Loucy (cell line): ENCODE measurements around the gene SCFD2.

Experiments used
- CTCF ChIP-seq: fragments of 200-600 bp; sonication (generic); conservative IDR thresholded peaks from 2 replicates; pipeline ENCODE4 v1.5.1; 2014; ENCODE audit warnings: mild to moderate bottlenecking, antibody characterized with exemption, low read length
- EZH2phosphoT487 ChIP-seq: fragments of 200-600 bp; IDR thresholded peaks from 2 replicates; pipeline ENCODE4 v1.6.1; 2018; ENCODE audit warnings: antibody characterized with exemption, mild to moderate bottlenecking, moderate library complexity, borderline replicate concordance

DNA sequence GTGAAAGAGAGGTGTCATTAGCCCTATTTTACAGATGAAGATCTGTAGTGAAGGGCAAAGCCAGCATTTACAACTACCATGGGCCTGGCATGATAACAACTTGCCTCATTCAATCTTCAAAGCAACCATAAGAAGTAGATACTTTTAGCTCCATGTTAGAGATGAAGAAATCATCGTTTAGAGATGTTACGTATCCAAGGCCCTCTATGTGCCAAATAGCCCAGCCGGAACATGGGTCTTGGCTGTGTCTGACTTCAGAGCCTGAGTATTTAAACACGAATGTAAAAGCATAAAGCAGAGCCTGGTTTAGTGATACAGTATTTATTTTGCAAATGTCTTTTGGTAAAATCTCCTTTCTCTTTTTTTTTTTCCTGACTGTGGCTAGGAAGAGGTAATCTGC lies 306.6 kb downstream of the SCFD2 start:
- TF ChIP-seq CTCF = no peak
- no peak for TF ChIP-seq EZH2phosphoT487
